ENCODE data around the gene SUSD3. TPM values are rescaled to one million over a fixed set of nuclear protein-coding genes. Genes with fewer than 3 reads are reported as not detected.

Gene SUSD3
- total RNA-seq, 4 donors from 2014 or later, result 5.5 to 21.5 (median 7.9) TPM

DNA sequence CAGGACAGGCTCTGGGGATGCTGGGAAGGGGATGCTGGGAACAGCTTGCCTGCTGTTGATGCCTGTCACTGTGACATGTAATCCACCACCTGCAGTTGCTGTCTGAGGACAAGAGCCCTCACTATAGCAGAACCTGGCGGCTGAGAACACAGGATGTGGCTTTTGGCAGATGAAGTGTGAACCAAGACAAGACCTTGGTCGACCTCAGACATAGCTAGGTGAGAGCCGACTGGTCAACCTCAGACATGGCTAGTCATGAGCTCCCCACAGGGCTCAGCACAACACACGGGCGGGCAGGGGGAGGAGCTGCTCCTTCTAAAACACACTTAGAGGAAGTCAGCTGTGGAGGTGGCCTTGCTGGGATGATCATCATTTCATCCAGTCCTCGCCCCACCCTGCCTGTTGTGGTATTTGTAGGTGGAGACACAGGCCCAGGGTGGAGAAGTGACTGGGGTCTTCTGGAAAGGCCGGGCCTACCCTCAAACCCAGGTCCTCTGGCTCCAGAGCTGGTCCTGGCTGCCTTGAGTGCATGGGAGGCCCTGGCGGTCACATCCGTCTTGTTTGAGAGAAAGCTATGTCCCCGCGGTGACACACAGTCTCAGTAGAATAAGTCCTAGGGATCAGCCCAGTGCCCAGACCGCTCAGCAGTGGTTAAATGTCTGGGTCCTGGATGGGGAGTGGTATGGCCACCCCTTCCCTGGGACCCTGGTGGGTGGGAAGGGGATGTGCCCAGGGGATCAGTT is 6.1 kb downstream of the SUSD3 start:
- Histone ChIP-seq H3K27me3 (no peaks in the 10 kb centered on the region), H3K4me3 (peak overlapping the region in 1 of 4 donors; percentile 13), H3K27ac (peak overlapping the region; percentile 75 to 97 (median 85)), H3K4me1 (peaks cover 0 to 51% (median 42%) of the 10 kb centered on the region in 4 donors), H3K36me3 (no peaks in the 10 kb centered on the region), H3K9me3 (no peaks in the 10 kb centered on the region)
- TF ChIP-seq POLR2A (IDR thresholded peaks at IDR 0.05), result peak; percentile 10 to 24
- TF ChIP-seq, protein P1, sequence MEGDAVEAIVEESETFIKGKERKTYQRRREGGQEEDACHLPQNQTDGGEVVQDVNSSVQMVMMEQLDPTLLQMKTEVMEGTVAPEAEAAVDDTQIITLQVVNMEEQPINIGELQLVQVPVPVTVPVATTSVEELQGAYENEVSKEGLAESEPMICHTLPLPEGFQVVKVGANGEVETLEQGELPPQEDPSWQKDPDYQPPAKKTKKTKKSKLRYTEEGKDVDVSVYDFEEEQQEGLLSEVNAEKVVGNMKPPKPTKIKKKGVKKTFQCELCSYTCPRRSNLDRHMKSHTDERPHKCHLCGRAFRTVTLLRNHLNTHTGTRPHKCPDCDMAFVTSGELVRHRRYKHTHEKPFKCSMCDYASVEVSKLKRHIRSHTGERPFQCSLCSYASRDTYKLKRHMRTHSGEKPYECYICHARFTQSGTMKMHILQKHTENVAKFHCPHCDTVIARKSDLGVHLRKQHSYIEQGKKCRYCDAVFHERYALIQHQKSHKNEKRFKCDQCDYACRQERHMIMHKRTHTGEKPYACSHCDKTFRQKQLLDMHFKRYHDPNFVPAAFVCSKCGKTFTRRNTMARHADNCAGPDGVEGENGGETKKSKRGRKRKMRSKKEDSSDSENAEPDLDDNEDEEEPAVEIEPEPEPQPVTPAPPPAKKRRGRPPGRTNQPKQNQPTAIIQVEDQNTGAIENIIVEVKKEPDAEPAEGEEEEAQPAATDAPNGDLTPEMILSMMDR (IDR thresholded peaks at IDR 0.05), result no peak
- DNase-seq, result peak in 2 of 3 donors; percentile 95 to 97

DNA sequence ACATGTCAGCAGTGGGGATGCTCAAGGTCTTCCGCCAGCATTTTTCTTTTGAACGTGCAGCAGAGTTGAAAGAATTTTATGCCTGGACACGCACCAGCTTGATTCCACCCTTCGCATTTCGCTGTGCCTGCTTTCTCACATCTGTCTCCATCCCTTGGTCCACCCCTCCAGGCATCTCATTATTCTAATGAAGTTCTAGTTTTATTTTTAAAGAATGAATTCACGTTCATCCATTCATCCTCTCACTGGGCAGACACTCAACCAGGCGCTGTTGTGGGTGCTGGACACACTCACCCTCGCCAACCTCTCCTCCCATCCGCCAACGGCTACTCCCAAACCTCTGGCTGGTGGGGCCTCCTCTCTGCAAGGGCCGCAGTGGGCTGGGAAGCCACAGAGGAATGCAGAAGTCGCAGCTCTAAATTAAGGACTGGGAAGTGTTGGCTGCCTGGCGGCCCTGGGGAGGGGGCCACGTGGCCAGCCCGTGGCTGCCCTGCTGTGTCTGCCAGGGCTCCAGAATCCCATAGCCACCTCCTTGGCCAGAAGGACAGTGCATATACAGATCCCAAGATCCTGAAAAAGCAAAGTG is 6.7 kb downstream of the SUSD3 start:
- peak overlapping the region in 1 of 4 donors; percentile 13 for H3K4me3 ChIP-seq
- H3K9me3 ChIP-seq, result no peaks in the 10 kb centered on the region
- no peaks in the 10 kb centered on the region for H3K27me3 ChIP-seq
- peak overlapping the region; percentile 26 to 97 (median 76) for H3K27ac ChIP-seq
- H3K36me3 ChIP-seq, result no peaks in the 10 kb centered on the region
- TF ChIP-seq, protein P1 (IDR thresholded peaks at IDR 0.05), result no peak
- no peak for TF ChIP-seq POLR2A (IDR thresholded peaks at IDR 0.05)
- H3K4me1 ChIP-seq, result peaks cover 0 to 45% (median 35%) of the 10 kb centered on the region in 4 donors
- no peak for DNase-seq

DNA sequence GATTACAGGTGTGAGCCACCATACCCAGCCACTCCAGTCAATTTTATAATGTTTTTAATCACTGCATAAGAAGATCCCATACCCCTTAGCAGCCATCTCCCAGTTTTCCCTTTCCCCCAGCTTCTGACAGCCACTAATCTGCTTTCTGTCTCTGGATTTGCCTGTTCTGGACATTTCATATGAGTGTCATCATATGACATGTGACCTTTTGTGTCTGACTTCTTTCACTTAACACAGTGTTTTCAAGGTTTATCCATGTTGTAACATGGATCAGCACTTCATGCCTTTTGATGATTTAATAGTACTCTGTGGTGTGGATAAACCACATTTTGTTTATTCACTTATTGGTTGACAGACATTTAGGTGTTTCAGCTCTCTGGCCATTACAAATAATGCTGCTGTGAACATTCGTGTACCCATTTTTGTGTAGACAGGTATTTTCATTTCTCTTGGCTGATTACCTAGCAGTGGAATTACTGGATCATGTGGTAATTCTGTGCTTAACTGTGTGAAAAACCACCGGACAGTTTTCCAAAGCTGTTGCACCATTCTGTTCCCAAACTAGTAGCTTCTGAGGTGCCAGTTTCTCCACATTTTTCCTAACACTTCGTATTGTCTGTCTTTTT is 8.6 kb downstream of the SUSD3 start:
- H3K27ac ChIP-seq, result no peak overlapping the region
- H3K4me1 ChIP-seq, result peaks cover 0 to 27% (median 20%) of the 10 kb centered on the region in 4 donors
- no peaks in the 10 kb centered on the region for H3K36me3 ChIP-seq
- no peaks in the 10 kb centered on the region for H3K27me3 ChIP-seq
- TF ChIP-seq POLR2A (IDR thresholded peaks at IDR 0.05), result no peak
- TF ChIP-seq, protein P1 (IDR thresholded peaks at IDR 0.05), result no peak
- H3K4me3 ChIP-seq, result no peak overlapping the region
- H3K9me3 ChIP-seq, result no peaks in the 10 kb centered on the region
- DNase-seq, result no peak

DNA sequence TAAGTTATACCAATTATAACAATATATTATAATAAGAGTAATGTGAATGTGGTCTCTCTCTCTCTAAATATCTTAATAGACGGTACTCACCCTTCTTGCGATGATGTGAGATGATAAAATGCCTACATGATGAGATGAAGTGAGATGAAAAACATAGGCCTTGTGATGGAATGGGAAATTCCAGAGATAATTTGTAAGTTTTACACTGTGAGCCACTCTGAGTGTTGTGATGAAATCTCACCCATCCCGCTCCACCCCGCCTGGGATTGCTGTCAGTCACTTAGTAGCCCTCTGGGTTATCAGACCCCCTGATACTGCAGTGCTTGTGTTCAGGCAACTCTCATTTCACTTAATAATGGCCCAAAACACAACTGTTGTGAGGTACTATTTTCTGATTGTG is 10.5 kb downstream of the SUSD3 start:
- no peaks in the 10 kb centered on the region for H3K9me3 ChIP-seq

DNA sequence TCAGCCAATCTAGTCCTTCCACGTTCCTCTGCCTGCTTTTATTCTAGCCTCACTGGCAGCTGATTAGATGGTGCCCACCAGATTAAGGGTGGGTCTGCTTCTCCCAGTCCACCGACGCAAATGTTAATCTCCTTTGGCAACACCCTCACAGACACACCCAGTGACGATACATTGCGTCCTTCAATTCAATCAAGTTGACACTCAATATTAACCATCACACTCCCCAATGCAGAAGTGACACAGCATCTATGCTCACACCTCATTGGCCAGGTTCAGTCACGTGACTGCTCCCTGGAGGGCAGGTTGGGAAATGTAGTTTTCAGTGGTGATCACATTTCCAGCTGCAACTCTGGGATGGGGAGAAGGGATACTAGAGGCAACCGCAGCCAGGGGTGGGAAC is 13.0 kb downstream of the SUSD3 start:
- no peak overlapping the region for H3K4me3 ChIP-seq
- TF ChIP-seq, protein P1 (IDR thresholded peaks at IDR 0.05), result no peak
- no peak for TF ChIP-seq POLR2A (IDR thresholded peaks at IDR 0.05)
- no peaks in the 10 kb centered on the region for H3K9me3 ChIP-seq
- no peaks in the 10 kb centered on the region for H3K36me3 ChIP-seq
- no peak overlapping the region for H3K27ac ChIP-seq
- H3K27me3 ChIP-seq, result no peaks in the 10 kb centered on the region
- DNase-seq, result no peak
- peaks cover 0 to 12% (median 0%) of the 10 kb centered on the region in 4 donors for H3K4me1 ChIP-seq

More for the DNA sequence above, 10.5 kb downstream of the SUSD3 start:
- H3K4me3 ChIP-seq, result no peak overlapping the region
- peaks cover 0 to 12% (median 8%) of the 10 kb centered on the region in 4 donors for H3K4me1 ChIP-seq
- TF ChIP-seq, protein P1 (IDR thresholded peaks at IDR 0.05), result no peak
- TF ChIP-seq POLR2A (IDR thresholded peaks at IDR 0.05), result no peak
- no peaks in the 10 kb centered on the region for H3K27me3 ChIP-seq
- H3K27ac ChIP-seq, result no peak overlapping the region
- no peaks in the 10 kb centered on the region for H3K36me3 ChIP-seq
- no peak for DNase-seq

Data from Peyer's patch (tissue), 4 donors.